Right renal cortex interstitium (tissue), 3 donors: ENCODE results near the gene ZNF124. TPM values are rescaled to one million over a fixed set of nuclear protein-coding genes. Genes with fewer than 3 reads are reported as not detected.
"Not testable (repeated sequence)": the region's sequence is repeated elsewhere in the genome, so short reads cannot be mapped to it uniquely, and the experiment has no call there.

Experiments
- DNase-seq, 3 donors: peaks; one replicate each; pipeline ENCODE4 v3.0.0-alpha.2; 2013; ENCODE audit warnings: low read depth in 3 of 3, low spot score in 2 of 3
- polyA plus RNA-seq, 3 donors: library from polyadenylated mRNA; unstranded; fragments of 120-200 nt; gene quantifications; one replicate each; pipeline ENCODE4 v1.2.1, GENCODE V29; 2013; ENCODE audit not compliant: insufficient read length in 3 of 3

Gene ZNF124
- 10 to 100 TPM; 22.5 to 28.1 (median 22.9) TPM for polyA plus RNA-seq

DNA sequence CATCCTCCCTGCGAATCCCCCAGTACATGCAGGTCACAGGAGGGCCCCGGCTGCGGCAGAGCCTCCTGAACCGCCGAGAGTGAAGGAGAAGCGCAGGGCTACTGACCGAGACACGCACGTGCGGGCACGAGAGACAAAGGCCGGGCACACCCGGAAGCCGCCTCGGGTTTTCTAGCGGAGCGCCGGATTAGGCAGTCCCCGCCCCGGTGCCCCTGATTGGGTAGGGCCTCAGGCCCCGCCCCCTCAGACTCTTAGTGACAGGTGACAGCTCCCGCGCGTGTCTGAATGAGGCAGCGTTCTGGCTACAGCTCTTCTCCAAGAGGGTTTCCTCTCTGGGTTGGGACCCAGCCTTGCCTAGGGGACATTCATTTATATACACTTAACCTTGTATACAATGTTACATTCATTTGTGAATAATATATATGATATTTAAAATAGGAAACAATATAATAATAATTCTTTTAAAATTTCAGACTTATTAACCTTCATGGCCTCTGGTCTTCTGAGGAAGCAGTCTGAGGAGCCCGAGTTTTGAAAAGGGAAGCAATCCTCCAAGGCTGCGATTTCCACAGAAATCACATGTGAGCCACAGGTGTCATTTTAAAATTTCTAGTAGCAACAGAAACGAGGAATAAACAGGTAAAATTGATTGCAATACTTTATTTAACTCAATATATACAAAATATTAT lies at the start of gene ZNF124:
ZNF124 (minus strand) TSS at position 146 of the 689 bp plus-strand sequence; CDS start at position 3, 143 bp downstream.
- DNase-seq = not testable (repeated sequence)

- not testable (repeated sequence) for DNase-seq
Observed at GRCh38 chr1:247220280-247220679, 48.5 kb upstream of the ZNF124 start.

- DNase-seq = no peak
Observed at GRCh38 chr1:247218121-247218651, 46.4 kb upstream of the ZNF124 start.

- DNase-seq = no peak
Observed at GRCh38 chr1:247216261-247216660, 44.4 kb upstream of the ZNF124 start.

- no peak for DNase-seq
Observed at GRCh38 chr1:247212627-247213617, 41.1 kb upstream of the ZNF124 start.

- no peak for DNase-seq
Observed at GRCh38 chr1:247212012-247212411, 40.2 kb upstream of the ZNF124 start.

GRCh38 chr1:247211339-247211738 lies 39.5 kb upstream of the ZNF124 start:
- DNase-seq = no peak

DNA sequence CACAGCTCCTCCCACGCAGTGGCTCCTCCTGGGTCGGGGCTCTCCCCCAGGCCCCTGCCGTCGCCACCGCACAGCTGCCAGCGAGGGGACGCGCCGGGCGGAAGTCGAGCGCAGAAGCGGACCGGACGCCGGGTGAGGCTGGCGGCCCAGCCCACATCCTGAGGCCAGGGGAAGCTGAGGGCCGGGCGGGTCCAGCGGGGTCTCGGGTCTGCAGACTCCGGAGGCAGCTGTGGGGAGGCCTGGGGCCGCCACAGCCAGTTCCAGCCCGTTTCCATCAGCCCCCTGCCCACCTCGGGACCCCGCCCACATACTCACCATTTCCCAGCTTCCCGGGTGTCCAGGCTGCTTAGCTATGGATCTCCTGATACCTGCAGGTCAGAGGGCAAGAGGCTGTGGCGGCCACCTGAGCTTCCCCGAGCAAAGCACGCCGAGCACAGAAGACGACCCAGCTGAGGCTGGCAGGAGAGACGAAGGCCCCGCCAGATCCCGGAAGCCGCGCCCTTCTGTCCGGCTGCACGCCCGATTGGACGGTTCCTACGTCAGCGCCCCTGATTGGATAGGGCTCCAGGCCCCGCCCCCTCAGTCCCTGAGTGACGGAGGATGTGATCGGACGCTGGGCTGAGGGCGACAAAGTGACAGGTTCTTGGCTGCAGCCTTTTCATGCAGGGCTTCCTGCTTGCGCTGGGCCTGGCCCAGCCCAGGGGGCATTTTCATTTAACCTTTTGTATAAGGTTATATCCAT lies 38.7 kb upstream of the ZNF124 start:
- DNase-seq = peak; percentile 74 to 92 (median 84)

- DNase-seq = peak in 1 of 3 donors; percentile 10
Observed at GRCh38 chr1:247210062-247210375, 38.2 kb upstream of the ZNF124 start.

GRCh38 chr1:247209396-247209795 lies 37.6 kb upstream of the ZNF124 start:
- no peak for DNase-seq

GRCh38 chr1:247204177-247204647 lies 32.4 kb upstream of the ZNF124 start:
- no peak for DNase-seq

DNA sequence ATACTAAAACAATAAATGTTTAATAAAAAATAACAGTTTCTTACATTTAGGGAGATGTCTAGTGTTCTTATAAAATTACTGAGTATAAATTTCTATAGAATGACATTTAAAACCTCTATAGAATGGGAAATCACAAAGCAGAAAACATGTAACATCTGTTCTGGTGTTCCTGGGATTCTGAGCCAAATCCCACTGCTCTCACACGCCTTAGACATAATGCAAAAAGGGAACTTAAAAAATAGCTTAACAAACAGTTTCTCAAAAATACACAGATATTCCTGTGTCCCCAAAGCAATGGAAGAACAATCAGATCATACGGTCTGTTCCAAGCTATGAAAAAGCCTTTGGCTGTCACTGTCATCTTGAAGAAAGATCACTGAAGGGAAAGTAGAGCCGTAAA lies 27.0 kb upstream of the ZNF124 start:
- DNase-seq = no peak

GRCh38 chr1:247193958-247194357 lies 22.1 kb upstream of the ZNF124 start:
- no peak for DNase-seq

GRCh38 chr1:247189981-247190798 lies 18.4 kb upstream of the ZNF124 start:
- no peak for DNase-seq

DNA sequence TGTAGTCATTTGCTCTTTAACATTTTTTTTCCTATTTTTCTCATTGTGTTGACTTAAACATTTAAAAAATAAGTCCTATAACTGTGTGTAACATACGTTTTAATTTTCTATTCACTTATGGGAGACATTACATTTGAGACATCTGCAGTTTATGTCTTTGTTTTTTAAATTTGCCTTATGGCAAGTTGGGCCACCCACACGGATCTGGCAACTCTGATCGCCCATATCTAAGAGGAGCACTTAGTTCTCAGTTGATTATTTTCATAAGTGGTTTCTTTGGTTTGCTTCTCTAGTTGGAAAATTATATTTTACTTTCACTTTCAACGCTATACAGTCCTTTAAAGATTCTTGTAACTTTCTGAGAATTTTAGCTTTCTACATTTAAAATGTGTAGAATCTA lies 13.8 kb upstream of the ZNF124 start:
- DNase-seq = no peak

DNA sequence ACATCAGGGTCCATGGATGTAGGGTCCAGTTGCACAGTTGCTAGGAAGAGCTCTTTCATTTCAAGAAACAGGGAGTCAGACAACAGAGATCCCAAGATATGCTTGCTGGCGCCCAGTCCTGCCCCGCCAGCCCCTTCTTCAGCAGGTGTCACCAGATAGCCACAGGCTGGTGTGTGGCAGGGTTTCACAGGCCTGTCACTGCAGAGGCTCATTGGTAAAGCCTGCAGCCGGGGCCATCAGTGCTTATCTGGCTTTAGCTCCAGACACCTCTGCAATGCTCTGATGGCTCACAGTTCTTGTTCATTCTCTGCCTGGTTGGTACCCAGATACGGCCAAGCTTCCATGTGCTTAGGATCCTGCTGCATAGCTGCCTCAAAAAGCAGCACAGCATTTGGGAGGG lies 12.4 kb upstream of the ZNF124 start:
- DNase-seq = no peak

DNA sequence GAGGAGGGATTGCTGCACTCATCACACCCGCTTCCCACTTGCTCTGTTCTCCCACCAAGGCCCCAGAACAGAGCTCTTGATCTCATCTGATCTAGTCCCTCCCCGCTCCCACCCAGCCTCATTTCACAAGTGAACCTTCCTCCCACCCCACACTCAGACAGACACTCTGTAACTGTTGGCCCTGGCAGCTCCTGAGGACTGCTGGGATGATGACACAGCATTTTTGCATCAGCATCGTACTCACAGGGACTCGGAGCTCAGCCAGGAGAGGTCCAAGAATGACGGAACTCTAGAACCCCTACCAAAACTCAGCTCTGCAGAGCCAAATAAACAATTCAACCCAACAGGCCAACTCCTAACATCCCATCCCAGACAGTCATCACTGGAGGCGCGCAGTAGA lies 11.2 kb upstream of the ZNF124 start:
- no peak for DNase-seq

DNA sequence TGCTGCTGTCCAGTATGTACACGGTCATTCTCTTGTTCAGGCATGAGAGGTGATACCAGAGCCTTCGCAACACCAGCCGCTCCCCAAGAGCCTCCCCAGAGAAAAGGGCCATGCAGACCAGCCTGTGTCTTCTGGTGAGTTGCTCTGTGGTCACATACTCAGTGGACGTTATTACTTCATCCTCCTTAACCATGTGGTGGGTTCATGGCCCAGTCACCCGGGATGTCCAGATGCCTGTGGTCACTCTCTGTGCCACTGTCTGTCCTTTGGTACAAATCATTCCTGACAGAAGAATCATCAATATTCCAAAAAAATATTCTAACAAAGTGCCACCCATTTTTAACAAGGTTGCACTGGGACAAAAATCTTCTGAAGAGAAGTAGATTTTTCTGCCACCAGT lies 8.8 kb upstream of the ZNF124 start:
- DNase-seq = no peak

GRCh38 chr1:247177755-247178154 lies 5.9 kb upstream of the ZNF124 start:
- no peak for DNase-seq

DNA sequence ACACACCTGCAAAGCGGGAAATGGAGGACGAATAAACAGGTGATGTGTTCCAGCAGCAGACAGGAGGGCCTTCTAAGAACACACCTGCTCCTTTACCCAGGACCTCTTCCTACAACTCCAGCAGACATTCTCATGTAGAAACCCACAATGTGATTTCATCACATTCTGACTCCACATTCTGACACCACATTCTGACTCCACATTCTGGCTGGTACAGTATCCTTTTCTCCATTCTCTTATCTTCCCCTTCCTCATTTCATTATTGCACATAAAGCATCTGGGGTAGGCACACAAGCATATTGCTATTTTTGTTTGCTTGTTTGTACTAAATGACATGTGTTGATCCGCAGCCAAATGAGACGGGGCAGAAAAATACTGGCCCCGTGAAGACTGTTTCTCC lies 3.6 kb upstream of the ZNF124 start:
- no peak for DNase-seq
